ENCODE data around the gene ADCK1.

GRCh38 chr14:77962731-77963520, 163.0 kb downstream of the ADCK1 start:
- TF ChIP-seq POLR2AphosphoS5 (IDR thresholded peaks at IDR 0.05; ENCODE audit: insufficient read depth in 1 of 2, low read depth in 1 of 2), result no peak
- no peak for TF ChIP-seq CTCF (IDR thresholded peaks at IDR 0.05)
- no peak for TF ChIP-seq POLR2A (IDR thresholded peaks at IDR 0.05)

Data from vagina (tissue), 2 donors.